Stimulated activated naive CD8-positive, alpha-beta T cell treated with anti-CD3 and anti-CD28 coated beads, Interleukin-15, Interleukin-2, amounts not matched to agents 100 ng/mL and 50 ng/mL, for 24 hours (primary cell): ENCODE results near the gene CACNA2D2.

Source experiments
- H3K27ac Mint-ChIP-seq: one replicate; pipeline ENCODE4 v1.8.0; 2021; ENCODE audit warnings: mild to moderate bottlenecking, mixed read lengths
- H3K27me3 Mint-ChIP-seq: one replicate; pipeline ENCODE4 v1.8.0; 2021; ENCODE audit warnings: mixed read lengths
- H3K36me3 Mint-ChIP-seq: one replicate; pipeline ENCODE4 v1.8.0; 2021; ENCODE audit warnings: low read depth, mixed read lengths
- H3K4me1 Mint-ChIP-seq: one replicate; pipeline ENCODE4 v1.8.0; 2021; ENCODE audit warnings: low read depth, mixed read lengths
- H3K4me3 Mint-ChIP-seq: one replicate; pipeline ENCODE4 v1.8.0; 2021; ENCODE audit warnings: mild to moderate bottlenecking, mixed read lengths
- H3K9me3 Mint-ChIP-seq: one replicate; pipeline ENCODE4 v1.8.0; 2021; ENCODE audit warnings: mixed read lengths

CACNA2D2 gene

DNA sequence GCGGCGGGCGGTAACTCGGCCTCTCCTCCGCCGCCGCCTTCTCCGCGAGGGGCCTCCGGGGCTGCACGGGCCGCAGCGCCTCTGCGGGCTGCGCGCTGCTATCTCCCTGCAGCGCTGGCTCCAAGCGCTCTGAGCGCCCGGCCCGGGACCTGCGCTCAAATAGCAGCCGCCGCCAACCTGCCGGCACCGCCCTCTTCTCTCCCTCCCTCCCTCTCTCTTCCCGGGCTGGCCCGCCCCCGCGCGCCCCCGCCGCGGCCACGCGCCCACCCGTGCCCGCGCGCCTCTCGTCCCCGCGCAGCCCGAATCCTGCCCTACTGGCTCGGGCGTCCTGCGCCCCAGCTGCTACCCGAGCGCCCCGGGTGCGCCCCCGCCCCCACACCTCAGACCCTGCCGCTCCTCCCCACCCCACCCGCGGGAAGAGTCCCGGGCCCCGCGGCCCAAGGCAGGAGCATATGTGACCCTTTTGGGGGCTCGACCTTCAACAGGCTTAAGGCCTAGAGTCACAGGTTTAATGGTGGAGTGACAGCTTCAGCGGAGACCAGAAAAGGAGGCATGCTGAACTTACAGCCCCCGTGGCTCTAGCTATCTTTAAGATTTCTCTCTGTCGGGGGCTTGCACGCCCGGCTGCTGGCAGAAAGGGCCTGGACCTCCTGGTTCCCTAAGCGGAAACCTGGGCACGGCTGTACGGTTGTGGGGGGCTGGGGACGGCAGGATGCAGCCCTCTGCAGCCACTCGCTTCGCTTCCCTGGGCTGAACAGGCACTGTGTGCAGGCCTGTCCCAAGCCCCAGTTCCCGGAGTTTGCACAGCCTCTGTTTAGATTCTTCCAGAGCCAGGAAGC is at the start of gene CACNA2D2:
Gene CACNA2D2, minus strand, starts transcription at position 131 of the 839 bp plus-strand sequence. CDS start 211 bp downstream, outside the sequence.
- H3K4me1 Mint-ChIP-seq: no peaks in the 10 kb centered on the region
- peaks cover 16% of the 10 kb centered on the region for H3K27me3 Mint-ChIP-seq
- no peaks in the 10 kb centered on the region for H3K9me3 Mint-ChIP-seq
- peak within 1 kb of the TSS; percentile 62 for H3K4me3 Mint-ChIP-seq
- no peaks in the 10 kb centered on the region for H3K36me3 Mint-ChIP-seq
- H3K27ac Mint-ChIP-seq: no peak within 1 kb of the TSS

DNA sequence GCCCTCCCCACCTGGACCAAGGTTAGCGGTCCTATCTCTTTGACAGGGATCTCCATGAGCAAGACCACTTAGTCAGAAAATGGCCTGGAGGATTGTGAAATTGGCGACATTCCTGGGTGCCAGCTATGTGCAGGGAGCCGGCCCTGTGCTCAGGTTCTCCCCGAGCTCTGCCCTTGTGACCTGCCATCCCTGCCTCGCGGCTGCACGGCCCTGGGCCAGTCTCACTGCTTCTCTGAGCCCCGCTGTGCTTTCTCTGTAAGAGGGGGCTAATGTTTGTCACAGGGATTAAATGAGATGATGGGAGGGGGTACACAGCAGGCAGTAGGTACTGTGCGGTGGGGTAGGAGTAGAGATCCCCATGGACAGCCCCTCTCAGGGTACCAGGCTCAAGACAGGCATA is 49.2 kb upstream of the CACNA2D2 start:
- H3K4me1 Mint-ChIP-seq: no peaks in the 10 kb centered on the region
- no peaks in the 10 kb centered on the region for H3K9me3 Mint-ChIP-seq
- no peak overlapping the region for H3K4me3 Mint-ChIP-seq
- no peak overlapping the region for H3K27ac Mint-ChIP-seq
- no peaks in the 10 kb centered on the region for H3K27me3 Mint-ChIP-seq
- no peaks in the 10 kb centered on the region for H3K36me3 Mint-ChIP-seq

DNA sequence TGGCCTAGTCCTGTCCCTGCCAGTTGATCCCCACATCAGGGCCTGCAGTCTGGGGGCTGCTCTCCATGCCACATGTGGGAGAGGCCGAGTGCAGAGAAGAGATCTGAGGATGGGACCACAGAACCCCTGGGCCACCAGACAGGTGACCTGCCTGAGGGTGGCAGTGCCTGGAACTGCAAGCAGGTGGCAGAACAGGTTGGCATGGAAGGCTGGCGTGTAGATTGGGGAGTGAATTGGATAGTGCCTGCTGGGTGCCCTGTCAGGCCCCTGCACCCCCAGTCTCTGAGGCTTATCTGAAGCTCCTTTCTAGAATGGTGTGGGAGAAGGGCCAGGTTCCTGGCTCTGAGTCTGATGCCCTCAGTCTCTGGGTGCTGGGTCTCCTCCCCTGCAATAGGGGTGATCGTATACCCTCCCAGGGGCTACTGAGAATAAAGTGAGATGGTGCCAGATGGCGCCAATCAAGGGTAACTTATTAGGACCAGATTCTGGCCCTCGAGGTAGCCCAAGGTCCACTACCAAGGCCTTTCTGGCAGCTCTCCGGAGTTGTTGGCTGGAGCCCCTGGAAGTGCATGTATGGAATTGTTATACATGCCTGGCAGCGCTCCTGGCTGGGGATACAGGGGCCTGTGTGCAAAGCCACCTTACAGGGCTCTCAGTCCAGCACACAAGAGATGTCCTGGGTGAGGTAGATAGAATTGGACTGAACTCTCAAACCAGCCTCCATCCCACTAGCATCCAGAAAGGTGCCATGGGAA is 48.4 kb upstream of the CACNA2D2 start:
- H3K9me3 Mint-ChIP-seq: no peaks in the 10 kb centered on the region
- H3K4me1 Mint-ChIP-seq: no peaks in the 10 kb centered on the region
- no peak overlapping the region for H3K4me3 Mint-ChIP-seq
- no peaks in the 10 kb centered on the region for H3K27me3 Mint-ChIP-seq
- no peaks in the 10 kb centered on the region for H3K36me3 Mint-ChIP-seq
- no peak overlapping the region for H3K27ac Mint-ChIP-seq

DNA sequence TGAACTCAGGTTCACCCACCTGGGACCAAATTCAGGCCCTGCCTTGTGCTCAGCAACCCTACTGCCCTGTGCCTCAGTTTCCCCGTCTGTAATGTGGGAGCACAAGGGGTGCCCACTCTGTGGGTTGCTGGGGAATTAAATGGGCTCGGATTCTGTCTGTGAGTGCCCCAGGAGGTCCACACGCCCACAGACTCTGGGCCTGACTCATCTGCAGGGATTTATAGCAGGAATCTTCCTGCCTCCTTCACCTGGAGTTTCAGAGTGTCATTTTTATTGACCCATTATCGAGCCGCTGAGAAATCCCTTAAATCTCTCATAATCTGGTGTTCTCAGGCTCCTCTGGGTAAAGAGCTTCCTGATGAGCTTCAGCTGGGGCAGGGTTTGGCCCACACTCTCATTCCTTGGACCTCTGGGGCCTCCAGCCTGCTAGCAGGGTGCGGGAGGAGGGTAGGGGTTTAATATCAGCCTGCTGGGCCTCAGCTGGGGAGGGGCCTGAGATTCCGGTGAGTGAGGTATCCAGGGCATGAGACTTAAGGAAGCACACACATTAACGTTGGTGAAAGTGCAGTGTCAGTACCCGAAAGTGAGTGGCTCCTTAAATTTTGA is 47.7 kb upstream of the CACNA2D2 start:
- H3K4me1 Mint-ChIP-seq: no peaks in the 10 kb centered on the region
- H3K27ac Mint-ChIP-seq: no peak overlapping the region
- no peaks in the 10 kb centered on the region for H3K27me3 Mint-ChIP-seq
- H3K9me3 Mint-ChIP-seq: no peaks in the 10 kb centered on the region
- no peak overlapping the region for H3K4me3 Mint-ChIP-seq
- H3K36me3 Mint-ChIP-seq: no peaks in the 10 kb centered on the region

DNA sequence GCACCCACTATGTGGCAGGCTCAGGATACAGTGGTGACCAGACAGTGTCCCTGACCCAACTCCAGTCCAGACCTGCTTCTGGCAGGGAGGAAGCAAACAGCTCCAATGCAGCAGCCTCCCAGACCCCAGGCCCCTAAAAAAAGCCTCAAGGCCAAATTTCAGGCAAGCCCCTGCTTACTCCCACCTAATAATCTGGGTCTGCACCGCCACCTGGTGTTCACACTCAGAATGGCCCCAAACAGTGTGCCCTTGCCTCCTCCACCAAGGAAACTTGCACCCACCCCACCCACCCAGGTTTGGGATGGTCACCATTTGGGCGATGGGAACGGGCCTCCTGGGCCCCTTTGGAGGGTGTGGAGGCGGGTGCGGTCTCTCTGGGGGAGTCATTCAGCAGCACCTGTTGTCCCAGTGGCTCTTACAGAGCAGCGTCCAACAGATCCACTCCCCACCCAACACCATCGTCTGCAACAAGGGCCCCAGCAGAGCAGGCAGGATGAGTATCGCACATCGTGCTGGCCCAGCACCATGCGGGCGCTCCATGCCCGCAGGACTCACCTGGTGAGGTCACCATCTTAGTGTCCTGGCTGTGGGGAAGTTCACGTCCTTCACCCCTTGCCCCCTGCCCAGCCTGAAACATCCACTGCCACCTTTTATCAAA is 46.8 kb upstream of the CACNA2D2 start:
- Mint-ChIP-seq H3K36me3 (no peaks in the 10 kb centered on the region), H3K4me1 (no peaks in the 10 kb centered on the region), H3K27me3 (no peaks in the 10 kb centered on the region), H3K9me3 (no peaks in the 10 kb centered on the region), H3K27ac (no peak overlapping the region), H3K4me3 (no peak overlapping the region)

DNA sequence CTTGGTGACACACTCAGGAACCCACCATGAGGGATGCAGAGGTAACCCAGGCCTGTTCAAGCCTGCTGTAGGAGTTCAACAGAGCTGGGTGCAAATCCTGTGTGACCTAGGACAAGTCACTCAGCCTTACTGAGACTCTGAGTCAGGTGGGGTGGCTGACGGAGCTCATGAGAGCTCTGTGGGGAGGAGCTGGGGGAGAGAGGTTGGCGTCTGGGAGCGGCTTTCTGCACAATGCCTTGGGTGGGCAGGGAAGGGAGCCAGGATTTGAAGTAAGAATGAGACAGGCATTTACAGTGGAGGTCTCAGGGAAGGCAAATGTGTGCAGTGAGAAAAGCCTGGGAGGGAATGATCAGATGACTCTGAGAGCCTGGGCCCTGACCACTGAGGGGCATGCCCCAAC is 45.8 kb upstream of the CACNA2D2 start:
- H3K9me3 Mint-ChIP-seq: no peaks in the 10 kb centered on the region
- no peaks in the 10 kb centered on the region for H3K27me3 Mint-ChIP-seq
- no peak overlapping the region for H3K4me3 Mint-ChIP-seq
- H3K36me3 Mint-ChIP-seq: no peaks in the 10 kb centered on the region
- no peak overlapping the region for H3K27ac Mint-ChIP-seq
- H3K4me1 Mint-ChIP-seq: no peaks in the 10 kb centered on the region

DNA sequence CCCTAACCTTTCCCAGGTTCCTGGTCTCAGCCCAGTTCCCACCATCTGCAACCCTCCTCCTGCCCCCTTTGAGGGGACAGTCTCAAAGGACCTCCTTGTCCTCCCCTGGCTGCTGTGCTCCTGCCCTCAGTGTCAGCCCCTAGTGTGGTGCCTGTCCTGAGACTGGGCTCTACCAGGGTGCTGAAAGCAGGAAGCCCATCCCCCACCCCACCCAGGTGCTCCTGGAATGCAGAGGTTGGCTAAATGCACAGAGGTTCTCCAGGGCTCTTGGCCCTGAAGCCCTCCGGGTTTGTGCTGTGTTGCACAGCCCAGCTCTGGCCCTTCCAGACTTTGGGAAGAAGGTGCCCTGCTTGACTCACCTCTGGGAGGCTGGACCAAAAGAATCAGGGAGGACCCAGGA is 42.3 kb upstream of the CACNA2D2 start:
- Mint-ChIP-seq H3K36me3 (no peaks in the 10 kb centered on the region), H3K4me3 (no peak overlapping the region), H3K9me3 (no peaks in the 10 kb centered on the region)

DNA sequence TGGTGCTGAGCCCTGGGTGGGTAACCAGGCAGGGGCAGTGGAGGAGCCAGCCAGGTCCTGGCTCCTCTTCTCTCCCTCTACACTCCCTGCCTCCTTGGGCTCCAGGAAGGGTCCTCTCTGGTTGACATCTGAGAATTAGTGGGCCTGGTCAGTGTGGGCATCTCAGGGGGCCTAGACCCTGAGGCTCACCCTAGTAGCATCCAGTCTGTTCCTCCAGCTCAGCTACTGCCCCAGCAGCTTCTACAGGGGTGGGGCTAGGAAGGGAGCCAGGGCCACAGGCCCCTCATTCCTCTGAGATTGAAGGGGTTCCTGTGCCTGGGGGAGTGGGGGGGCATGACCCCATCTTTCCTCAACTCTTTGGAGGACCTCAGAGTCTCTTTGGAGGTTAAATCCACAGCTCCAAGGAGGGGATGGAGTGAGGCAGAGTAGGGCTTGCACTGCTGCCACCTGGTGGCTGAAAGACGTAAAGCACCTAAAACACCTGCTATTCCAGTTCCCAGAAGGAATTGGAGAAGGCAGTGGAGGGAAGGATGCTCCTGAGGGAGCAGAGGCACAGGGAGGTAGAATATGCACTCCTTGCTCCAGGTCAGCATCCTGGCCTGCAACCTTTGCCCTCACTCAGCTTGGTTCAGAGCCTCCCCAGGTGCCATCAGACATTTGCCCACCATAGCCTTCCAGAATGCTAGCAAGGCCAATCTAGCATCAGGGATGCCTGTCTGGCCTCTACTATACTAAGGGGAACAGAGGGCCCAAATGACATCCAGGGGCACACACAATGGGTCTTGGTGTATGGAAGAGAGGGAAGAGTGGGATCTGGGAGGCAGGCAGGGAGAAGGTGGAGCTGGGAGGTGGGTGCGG is 39.0 kb upstream of the CACNA2D2 start:
- H3K4me1 Mint-ChIP-seq: no peaks in the 10 kb centered on the region
- no peaks in the 10 kb centered on the region for H3K36me3 Mint-ChIP-seq
- no peak overlapping the region for H3K27ac Mint-ChIP-seq
- no peak overlapping the region for H3K4me3 Mint-ChIP-seq
- H3K27me3 Mint-ChIP-seq: no peaks in the 10 kb centered on the region
- no peaks in the 10 kb centered on the region for H3K9me3 Mint-ChIP-seq

More for the DNA sequence above, 42.3 kb upstream of the CACNA2D2 start:
- Mint-ChIP-seq H3K4me1 (no peaks in the 10 kb centered on the region), H3K27me3 (no peaks in the 10 kb centered on the region), H3K27ac (no peak overlapping the region)

DNA sequence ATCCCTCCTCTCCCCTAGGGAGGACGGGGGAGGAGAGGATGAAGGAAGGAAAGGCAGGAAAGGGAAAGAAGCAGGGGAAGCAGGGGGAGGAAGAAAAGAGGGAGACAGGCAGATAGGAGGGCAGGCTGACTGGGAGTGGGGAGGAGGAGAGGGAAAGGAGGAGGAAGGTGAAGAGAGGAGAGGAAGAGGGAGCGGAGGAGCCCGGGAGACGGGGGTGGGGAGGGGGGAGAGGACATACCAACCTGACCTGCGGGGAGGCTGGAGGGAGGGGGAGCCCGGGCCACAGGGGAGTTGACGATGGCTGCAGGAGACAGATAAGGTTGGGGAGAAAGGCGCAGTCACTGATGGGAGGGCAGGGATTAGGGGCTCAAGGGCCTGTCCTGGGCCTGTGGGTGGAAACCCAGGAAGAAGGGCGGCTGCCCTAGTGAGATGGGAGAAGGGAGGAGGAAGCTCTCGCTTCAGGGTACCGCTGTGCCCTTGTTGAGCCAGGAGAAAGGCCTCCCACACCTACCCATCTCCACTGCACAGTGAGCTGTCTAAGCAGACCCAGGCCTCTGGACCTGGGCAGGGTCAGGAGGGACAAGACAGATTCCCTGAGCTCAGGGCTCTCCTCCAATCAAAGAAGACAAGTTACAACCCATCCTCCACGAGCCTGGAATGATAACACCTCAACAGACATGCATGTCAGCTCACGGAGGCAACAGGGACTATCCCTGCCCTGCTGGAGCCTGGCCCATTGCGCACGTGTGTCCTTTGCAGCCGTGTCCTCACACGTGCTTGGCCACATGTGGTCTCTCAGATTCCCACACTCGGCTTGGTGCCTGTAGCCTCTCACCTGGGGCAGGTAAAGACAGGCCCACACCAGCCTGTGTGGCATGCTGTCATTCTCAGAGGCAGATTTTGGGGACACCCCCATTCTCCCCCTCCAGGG is 36.2 kb upstream of the CACNA2D2 start:
- no peak overlapping the region for H3K4me3 Mint-ChIP-seq
- H3K27ac Mint-ChIP-seq: no peak overlapping the region
- H3K9me3 Mint-ChIP-seq: no peaks in the 10 kb centered on the region
- H3K36me3 Mint-ChIP-seq: no peaks in the 10 kb centered on the region
- H3K4me1 Mint-ChIP-seq: no peaks in the 10 kb centered on the region
- H3K27me3 Mint-ChIP-seq: no peaks in the 10 kb centered on the region

DNA sequence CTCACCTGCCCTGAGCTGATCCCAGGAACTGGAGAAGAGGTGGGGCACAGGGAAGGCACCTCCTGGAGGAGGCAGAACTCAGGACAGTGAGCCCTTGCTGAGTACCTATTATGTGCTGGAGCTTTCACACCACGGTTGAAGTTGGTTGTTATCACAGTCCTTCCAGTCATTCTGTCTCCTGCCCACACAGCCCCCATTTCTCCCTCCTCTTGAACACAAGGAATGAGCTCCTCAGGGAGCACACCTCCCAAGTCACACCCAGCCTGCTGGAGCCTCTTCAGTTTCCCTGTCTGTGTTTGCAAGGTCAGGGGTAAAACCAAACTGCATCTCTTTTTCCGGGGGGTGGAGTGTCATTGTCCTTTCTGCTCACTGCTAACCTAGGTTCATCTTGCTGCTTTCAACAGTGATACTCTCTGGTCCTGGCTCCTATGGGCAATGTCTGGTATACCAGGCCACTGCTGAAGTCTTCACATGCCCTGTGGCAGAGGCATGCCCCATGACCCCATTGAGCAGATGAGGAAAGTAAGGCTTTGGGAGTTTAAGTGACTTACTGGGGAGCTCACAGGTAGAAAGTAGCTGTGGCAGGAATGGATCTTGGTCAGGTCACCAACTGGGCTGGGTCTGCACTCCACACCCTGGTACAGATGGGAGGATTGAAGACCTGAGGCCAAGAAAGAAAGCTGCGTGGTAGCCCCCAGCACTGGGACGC is 34.1 kb upstream of the CACNA2D2 start:
- no peak overlapping the region for H3K27ac Mint-ChIP-seq
- no peaks in the 10 kb centered on the region for H3K9me3 Mint-ChIP-seq

DNA sequence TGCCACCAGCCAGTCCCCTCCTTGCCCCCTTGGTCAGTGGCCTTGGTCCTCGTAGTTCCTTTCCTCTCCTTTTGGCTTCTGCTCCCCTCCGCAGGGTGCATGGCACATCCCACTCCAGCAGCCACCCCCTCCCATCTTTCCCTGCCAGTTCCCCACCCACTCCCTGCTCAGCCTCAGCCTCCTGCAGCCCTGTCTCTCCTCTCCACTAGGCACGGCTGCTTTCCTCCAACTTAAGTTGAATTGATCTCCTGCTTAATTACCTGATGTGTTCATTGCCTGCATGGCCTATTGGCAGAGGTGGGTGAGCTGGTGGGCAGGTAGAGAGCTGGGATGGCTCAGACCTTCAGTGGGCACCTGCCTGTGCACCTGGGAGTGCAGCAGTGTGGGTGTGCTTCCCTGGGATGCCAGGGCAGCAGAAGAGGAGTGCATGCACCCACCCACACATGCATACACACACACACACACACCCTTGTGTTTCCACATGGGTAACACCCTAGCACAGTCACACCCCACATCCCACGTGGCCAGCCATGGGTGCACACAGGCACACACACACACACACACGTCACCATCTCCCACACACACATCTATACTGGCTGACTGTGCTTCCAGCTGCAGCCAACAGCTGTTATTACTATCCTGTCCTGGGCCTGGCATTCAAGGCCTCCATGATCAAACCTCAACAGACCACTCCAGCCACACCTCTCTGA is 33.2 kb upstream of the CACNA2D2 start:
- Mint-ChIP-seq H3K4me1 (no peaks in the 10 kb centered on the region), H3K4me3 (no peak overlapping the region), H3K9me3 (no peaks in the 10 kb centered on the region), H3K36me3 (no peaks in the 10 kb centered on the region), H3K27me3 (peaks cover 7% of the 10 kb centered on the region), H3K27ac (no peak overlapping the region)

More for the DNA sequence above, 34.1 kb upstream of the CACNA2D2 start:
- Mint-ChIP-seq H3K4me3 (no peak overlapping the region), H3K36me3 (no peaks in the 10 kb centered on the region), H3K27me3 (no peaks in the 10 kb centered on the region), H3K4me1 (no peaks in the 10 kb centered on the region)

DNA sequence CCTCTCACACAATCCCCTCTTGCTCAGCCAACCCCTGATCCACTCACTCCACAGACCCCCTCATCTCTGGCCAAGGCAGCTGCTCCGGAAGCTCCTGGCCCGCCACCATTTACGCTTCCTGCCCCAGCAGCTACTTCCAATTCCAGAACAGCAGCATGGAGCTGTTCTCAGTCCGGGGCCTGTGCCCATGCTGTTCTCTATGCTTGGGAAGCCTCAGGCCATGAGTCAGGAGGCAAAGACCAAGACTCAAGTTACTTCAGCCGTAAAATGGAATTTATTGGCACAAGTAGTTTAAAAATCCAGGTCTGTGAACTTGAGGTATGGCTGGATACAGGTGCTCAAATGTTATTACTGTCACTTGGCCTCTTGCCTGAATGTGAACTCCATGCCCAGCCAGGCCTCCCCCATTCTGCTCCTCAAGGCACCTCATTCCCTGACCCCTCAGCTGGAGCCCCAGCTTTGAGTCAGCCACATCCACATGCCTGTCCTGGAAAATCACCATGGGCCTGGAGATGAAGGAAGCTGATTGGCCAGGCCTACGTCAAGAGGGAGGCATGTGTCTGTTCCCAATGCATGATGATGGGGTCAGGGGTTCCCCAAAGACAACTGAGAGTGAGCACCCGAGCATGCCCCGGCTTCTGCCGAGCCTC is 31.4 kb upstream of the CACNA2D2 start:
- Mint-ChIP-seq H3K27me3 (peaks cover 10% of the 10 kb centered on the region), H3K27ac (no peak overlapping the region), H3K36me3 (no peaks in the 10 kb centered on the region), H3K9me3 (no peaks in the 10 kb centered on the region), H3K4me3 (no peak overlapping the region), H3K4me1 (no peaks in the 10 kb centered on the region)
